Adrenal gland (tissue), 12 donors: ENCODE measurements around the gene MYCBP2. TPM values are rescaled to one million over a fixed set of nuclear protein-coding genes. Genes with fewer than 3 reads are reported as not detected.
"Not testable (repeated sequence)": the region's sequence is repeated elsewhere in the genome, so short reads cannot be mapped to it uniquely, and the experiment has no call there.

Experiments
- DNase-seq, 7 donors: peaks; one replicate each; pipeline ENCODE4 v3.0.0-alpha.2; 2019 to 2020
- H3K27ac ChIP-seq, 5 donors: fragments of 200-600 bp; sonication (generic) in 4 of 5; 1 replicate in 3 of 5; 2 replicates in 2 of 5; pipeline versions ENCODE4 v1.5.1 to v1.8.0; 2016 to 2020; ENCODE audit warnings: mild to moderate bottlenecking in 1 of 5
- H3K27me3 ChIP-seq: fragments of 200-600 bp; 2 replicates; pipeline ENCODE4 v1.8.0; 2021
- H3K36me3 ChIP-seq, 2 donors: fragments of 200-600 bp; replicated peaks in 1 of 2; 1 replicate in 1 of 2; 2 replicates in 1 of 2; pipeline versions ENCODE4 v1.5.1 to v1.8.0; 2018 to 2022
- H3K4me1 ChIP-seq, 2 donors: fragments of 200-600 bp; replicated peaks in 1 of 2; 1 replicate in 1 of 2; 2 replicates in 1 of 2; pipeline versions ENCODE4 v1.5.1 to v1.8.0; 2018 to 2021
- H3K4me3 ChIP-seq, 4 donors: fragments of 200-600 bp; sonication (generic) in 3 of 4; one replicate each; pipeline ENCODE4 v1.5.1; 2016 to 2018
- H3K9me3 ChIP-seq, 3 donors: fragments of 200-600 bp; sonication (generic) in 1 of 3; replicated peaks in 1 of 3; 1 replicate in 2 of 3; 2 replicates in 1 of 3; pipeline versions ENCODE4 v1.5.1 to v1.8.0; 2016 to 2021
- CTCF ChIP-seq, 6 experiments: fragments of 450-650 bp in 4 of 6; fragments of 200-600 bp in 2 of 6; sonication (generic) in 1 of 6; IDR thresholded peaks; 1 replicate in 5 of 6; 2 replicates in 1 of 6; pipeline versions ENCODE4 v1.5.1 to v1.8.0; 2016 to 2021; ENCODE audit warnings: antibody characterized with exemption in 6 of 6, mild to moderate bottlenecking in 2 of 6, moderate library complexity in 1 of 6
- POLR2A ChIP-seq, 2 donors: fragments of 450-650 bp; IDR thresholded peaks; one replicate each; pipeline ENCODE4 v1.6.1; 2017; ENCODE audit warnings: antibody characterized with exemption in 2 of 2, mild to moderate bottlenecking in 2 of 2, moderate library complexity in 1 of 2
- WGBS, 4 donors: extraction: QIAGEN DNeasy Blood & Tissue Kit in 2 of 4; methylation state at CpG; one replicate each; pipeline versions ENCODE4 v1.1.5 to v1.1.7; 2013 to 2017; 5-methylcytosine and 5-hydroxymethylcytosine counted together
- intact Hi-C, 2 donors: fragments of 100-400 bp; cut with DNase I; formaldehyde crosslinking; loops; one replicate each; pipeline versions ENCODE4 v1.14.1 to v1.15.0; 2022 to 2023
- polyA plus RNA-seq, 3 donors: library from polyadenylated mRNA; stranded (reverse); fragments of 200-250 nt in 2 of 3; fragments of 350-450 nt in 1 of 3; fragmentation: Illumina TruSeq in 1 of 3; extraction: RNeasy Lipid Tissue Mini Kit (QIAGEN cat#74804) in 1 of 3; gene quantifications; one replicate each; pipeline ENCODE4 v1.2.3, GENCODE V29; 2013 to 2014
- total RNA-seq, 9 donors: library from RNA; depleted of rRNA in 4 of 9; stranded (reverse); fragments of >200 nt in 4 of 9; fragments of 120-200 nt in 1 of 9; fragmentation: NEBNext Ultra II Directional in 1 of 9; extraction: Animal tissue kit (Norgen Biotek cat#: 25700) in 1 of 9; gene quantifications; one replicate each; pipeline versions ENCODE4 v1.1.0 to v1.2.4, GENCODE V29; 2013 to 2023
- donor health status: healthy with polysubstance abuse.
- donor health status: Bipolar disorder and iron deficiency.
- donor health status: DM: yes; HTN: yes; CAD: no.
- donor health status: DM: no; HTN: no; CAD: no.
- donor health status: DM: no; HTN: no; CAD: no.
- donor health status: DM: yes; HTN: yes; CAD: no.

MYCBP2 gene
- total and polyA plus RNA-seq, 12 donors: 28.7 to 126 (median 68.8) TPM

GRCh38 chr13:77265336-77265735 is 61.6 kb downstream of the MYCBP2 start:
- no peaks in the 10 kb centered on the region for H3K9me3 ChIP-seq
- H3K4me3 ChIP-seq: no peak overlapping the region
- H3K4me1 ChIP-seq: no peaks in the 10 kb centered on the region
- TF ChIP-seq CTCF (IDR thresholded peaks at IDR 0.05) (no peak), POLR2A (IDR thresholded peaks at IDR 0.05) (no peak)
- WGBS, 4 donors: 90 to 92% (median 90%) methylated on average over 5 of the region's 5 CpGs
- no peak overlapping the region for H3K27ac ChIP-seq
- no peak for DNase-seq
- intact Hi-C loops: no loop called here
- peaks cover 0 to 18% of the 10 kb centered on the region in 2 donors for H3K36me3 ChIP-seq
- H3K27me3 ChIP-seq: no peaks in the 10 kb centered on the region

- peaks cover 0 to 16% of the 10 kb centered on the region in 2 donors for H3K36me3 ChIP-seq
- no peaks in the 10 kb centered on the region for H3K27me3 ChIP-seq
- no peak for DNase-seq
- H3K27ac ChIP-seq: no peak overlapping the region
- WGBS, 4 donors: 96 to 99% (median 97%) methylated on average over 2 of the region's 2 CpGs
- no peaks in the 10 kb centered on the region for H3K4me1 ChIP-seq
- no peaks in the 10 kb centered on the region for H3K9me3 ChIP-seq
- TF ChIP-seq POLR2A (IDR thresholded peaks at IDR 0.05) (no peak), CTCF (IDR thresholded peaks at IDR 0.05) (no peak)
- H3K4me3 ChIP-seq: no peak overlapping the region
- intact Hi-C loops: no loop called here
Measured at GRCh38 chr13:77262198-77262597, 64.7 kb downstream of the MYCBP2 start.

GRCh38 chr13:77250975-77251374 is 75.9 kb downstream of the MYCBP2 start:
- Histone ChIP-seq H3K27ac (no peak overlapping the region), H3K4me3 (no peak overlapping the region), H3K4me1 (no peaks in the 10 kb centered on the region), H3K36me3 (peaks cover 0 to 11% of the 10 kb centered on the region in 2 donors), H3K27me3 (no peaks in the 10 kb centered on the region), H3K9me3 (no peaks in the 10 kb centered on the region)
- DNase-seq: no peak
- intact Hi-C loops: no loop called here
- WGBS, 4 donors: 86 to 96% (median 89%) methylated on average over 3 of the region's 3 CpGs
- TF ChIP-seq POLR2A (IDR thresholded peaks at IDR 0.05) (no peak), CTCF (IDR thresholded peaks at IDR 0.05) (no peak)

GRCh38 chr13:77245224-77245623 is 81.7 kb downstream of the MYCBP2 start:
- DNase-seq, H3K4me3 ChIP-seq, intact Hi-C loops, H3K9me3 ChIP-seq, H3K4me1 ChIP-seq, H3K27ac ChIP-seq, H3K27me3 ChIP-seq: not testable (repeated sequence)
- 81 to 90% (median 88%) methylated on average over 2 of the region's 2 CpGs for WGBS, 4 donors
- H3K36me3 ChIP-seq: peaks cover 0 to 24% of the 10 kb centered on the region in 2 donors

- TF ChIP-seq POLR2A (IDR thresholded peaks at IDR 0.05) (no peak), CTCF (IDR thresholded peaks at IDR 0.05) (no peak)
- H3K36me3 ChIP-seq: peaks cover 0 to 25% of the 10 kb centered on the region in 2 donors
- H3K27me3 ChIP-seq: no peaks in the 10 kb centered on the region
- peak in 2 of 7 donors; percentile 7 to 16 for DNase-seq
- no peak overlapping the region for H3K27ac ChIP-seq
- WGBS, 4 donors: 56 to 72% (median 62%) methylated on average over 3 of the region's 3 CpGs
- H3K9me3 ChIP-seq: no peaks in the 10 kb centered on the region
- H3K4me3 ChIP-seq: no peak overlapping the region
- H3K4me1 ChIP-seq: no peaks in the 10 kb centered on the region
- intact Hi-C loops: no loop called here
Measured at GRCh38 chr13:77239312-77239711, 87.6 kb downstream of the MYCBP2 start.
